GM12865 (cell line): ENCODE measurements around the gene PGBD1.

Experiments used
- DNase-seq: peaks from one replicate; pipeline ENCODE4 v3.0.0; 2010; ENCODE audit warnings: low read depth
- H3K4me3 ChIP-seq: 2 replicates; pipeline ENCODE4 v1.5.1; 2011; ENCODE audit warnings: mild to moderate bottlenecking, low read depth, low read length, control low read depth
- TF ChIP-seq, protein P1 (sequence below): IDR thresholded peaks from 2 replicates; pipeline ENCODE4 v1.5.1; 2011; ENCODE audit warnings: low read length, control low read depth, low read depth, inconsistent platforms; ENCODE audit not compliant: insufficient read depth; ENCODE audit errors: missing control alignments

PGBD1 gene

DNA sequence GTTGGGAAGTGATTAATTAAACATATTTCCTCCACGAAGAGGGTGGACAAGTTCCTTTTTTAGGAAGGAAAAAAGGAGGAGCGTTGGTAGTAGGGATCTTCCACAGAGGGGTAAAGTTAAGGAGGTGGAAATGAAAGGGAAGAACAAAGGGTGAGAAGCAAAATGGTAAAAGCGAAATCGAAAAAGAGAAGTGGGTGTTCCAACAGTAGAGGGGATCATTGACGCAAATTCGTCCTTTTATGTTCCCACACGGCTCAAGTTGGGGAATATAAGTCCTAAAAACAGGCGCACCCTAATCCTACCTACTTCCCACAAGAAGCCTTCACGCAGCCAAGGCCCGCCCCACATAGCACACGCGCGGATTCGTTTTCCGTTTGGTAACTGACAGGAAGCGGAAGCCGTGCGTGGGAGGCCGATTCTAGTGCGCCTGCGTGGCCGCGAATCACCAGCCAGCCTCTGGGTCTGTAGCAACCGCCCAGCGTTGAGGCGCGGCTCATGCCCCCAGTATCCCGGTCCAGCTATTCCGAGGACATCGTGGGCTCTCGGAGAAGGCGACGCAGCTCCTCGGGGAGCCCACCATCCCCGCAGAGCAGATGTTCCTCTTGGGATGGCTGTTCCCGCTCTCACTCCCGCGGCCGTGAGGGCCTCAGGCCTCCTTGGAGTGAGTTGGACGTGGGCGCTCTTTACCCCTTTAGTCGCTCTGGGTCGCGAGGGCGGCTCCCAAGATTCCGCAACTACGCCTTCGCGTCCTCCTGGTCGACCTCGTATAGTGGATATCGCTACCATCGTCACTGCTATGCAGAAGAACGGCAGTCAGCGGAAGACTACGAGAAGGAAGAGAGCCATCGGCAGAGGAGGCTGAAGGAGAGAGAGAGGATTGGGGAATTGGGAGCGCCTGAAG, 22.2 kb upstream of the PGBD1 start, which contains the start of gene NKAPL:
Gene NKAPL (plus strand): TSS at position 421 of the 901 bp plus-strand sequence. CDS start 75 bp downstream, at position 496.
- peak; percentile 57 for DNase-seq
- TF ChIP-seq, protein P1, sequence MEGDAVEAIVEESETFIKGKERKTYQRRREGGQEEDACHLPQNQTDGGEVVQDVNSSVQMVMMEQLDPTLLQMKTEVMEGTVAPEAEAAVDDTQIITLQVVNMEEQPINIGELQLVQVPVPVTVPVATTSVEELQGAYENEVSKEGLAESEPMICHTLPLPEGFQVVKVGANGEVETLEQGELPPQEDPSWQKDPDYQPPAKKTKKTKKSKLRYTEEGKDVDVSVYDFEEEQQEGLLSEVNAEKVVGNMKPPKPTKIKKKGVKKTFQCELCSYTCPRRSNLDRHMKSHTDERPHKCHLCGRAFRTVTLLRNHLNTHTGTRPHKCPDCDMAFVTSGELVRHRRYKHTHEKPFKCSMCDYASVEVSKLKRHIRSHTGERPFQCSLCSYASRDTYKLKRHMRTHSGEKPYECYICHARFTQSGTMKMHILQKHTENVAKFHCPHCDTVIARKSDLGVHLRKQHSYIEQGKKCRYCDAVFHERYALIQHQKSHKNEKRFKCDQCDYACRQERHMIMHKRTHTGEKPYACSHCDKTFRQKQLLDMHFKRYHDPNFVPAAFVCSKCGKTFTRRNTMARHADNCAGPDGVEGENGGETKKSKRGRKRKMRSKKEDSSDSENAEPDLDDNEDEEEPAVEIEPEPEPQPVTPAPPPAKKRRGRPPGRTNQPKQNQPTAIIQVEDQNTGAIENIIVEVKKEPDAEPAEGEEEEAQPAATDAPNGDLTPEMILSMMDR = no peak
- 0 out of 2 replicates have a peak within 1 kb of the TSS, but pooled peaks have one; percentile 0 for H3K4me3 ChIP-seq

DNA sequence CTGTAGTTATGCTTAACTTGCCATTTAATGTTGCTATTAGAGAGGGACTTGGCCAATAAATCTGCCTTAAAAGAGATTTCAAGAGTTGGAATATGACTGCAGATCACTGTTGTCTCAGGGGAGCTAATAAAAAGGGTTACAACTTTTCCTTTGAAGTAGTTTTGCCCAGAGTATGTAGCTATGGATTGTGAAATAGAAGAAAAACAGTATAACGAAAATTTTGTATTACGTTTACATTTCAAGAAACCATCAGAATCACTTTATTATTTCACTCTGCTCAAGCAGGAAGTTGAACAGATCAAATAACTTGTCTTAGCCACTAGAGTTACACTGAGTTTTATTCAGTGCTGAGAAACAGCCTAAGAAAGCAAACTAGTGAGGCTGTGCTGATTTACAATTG, 17.4 kb upstream of the PGBD1 start:
- H3K4me3 ChIP-seq = no peak overlapping the region

DNA sequence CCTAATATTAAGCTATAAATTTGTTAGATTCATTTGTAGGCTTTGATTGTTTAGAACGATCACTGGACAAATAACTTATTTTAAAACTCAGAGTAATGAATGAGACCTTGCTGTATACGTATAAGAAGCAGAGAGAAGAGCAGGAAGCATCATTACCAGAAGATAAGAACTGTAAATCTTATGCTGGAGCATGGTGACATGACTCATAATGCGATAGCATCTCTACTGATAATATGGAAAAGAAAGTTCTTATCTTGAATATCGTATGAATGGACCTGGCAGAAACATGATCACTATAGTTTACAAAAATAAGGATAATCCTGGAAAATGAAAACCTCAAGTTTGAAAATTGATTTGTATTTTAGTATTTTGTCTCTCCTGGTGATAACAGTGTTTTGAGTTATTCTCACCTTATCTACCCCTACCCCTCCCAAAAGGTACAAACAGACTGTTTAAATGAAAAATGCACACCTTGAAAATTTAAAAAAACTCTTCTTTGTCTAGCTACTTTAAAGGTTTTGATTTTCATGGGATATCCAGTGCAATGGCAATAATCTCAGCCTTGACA, 16.5 kb upstream of the PGBD1 start:
- TF ChIP-seq, protein P1 = no peak
- H3K4me3 ChIP-seq = no peak overlapping the region
- DNase-seq = no peak

More for the DNA sequence above, 17.4 kb upstream of the PGBD1 start:
- no peak for DNase-seq
- TF ChIP-seq, protein P1 = no peak

DNA sequence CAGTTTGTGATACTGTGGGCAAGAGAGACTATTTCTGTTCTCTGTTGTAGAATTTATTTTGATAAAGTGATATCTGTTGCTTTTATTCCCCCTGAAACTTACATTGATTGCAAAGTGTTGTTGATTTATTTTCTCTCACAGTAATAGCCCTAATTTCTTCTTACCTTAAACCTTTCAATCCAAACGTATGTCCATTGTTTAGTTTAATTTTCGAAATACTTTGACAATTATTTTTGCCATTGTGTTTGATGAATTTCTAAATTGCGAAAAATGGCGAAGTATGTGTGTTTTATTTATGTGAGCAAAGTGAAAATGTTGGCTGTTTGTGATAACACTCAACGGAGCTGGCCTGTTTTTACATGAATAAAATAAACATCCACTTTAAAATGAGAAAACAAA, 14.8 kb upstream of the PGBD1 start:
- no peak for DNase-seq
- TF ChIP-seq, protein P1 = no peak
- peak overlapping the region; percentile 93 for H3K4me3 ChIP-seq

DNA sequence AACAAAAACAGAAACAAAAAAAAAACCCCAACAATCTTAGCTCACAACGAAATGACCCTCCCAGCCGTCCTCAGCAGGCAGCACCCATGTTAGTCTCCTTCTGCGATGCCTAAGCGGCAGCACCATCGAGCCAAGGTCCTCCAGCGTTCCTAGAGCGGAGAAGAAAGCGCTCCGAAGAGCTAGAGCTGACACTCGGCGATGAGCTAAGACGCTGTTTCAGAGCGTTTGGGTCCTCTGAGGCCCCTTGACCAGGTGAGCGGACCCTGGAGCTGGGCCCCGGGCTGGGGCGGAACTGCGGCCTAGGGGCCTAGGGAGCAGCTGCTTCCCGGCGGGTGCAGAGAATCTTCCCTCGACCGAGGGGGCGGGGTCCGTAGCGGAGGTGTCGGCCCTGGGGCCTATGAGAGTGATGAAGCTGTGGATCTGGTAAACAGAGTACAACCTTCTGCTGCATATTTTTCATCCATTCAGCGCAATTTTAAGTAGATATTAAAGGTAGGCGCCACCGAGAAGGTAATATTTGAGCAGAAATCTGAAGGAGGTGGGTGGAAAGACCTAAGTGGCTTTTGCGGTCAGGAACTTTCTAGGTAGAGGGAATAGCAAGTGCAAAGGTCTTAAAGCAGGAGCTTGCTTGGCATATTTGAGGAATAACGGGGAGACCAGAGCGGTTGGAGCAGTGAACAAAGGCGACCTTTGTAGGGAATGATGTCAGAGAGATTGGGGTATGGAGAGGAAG, 14.2 kb upstream of the PGBD1 start, which contains the start of gene ZSCAN26:
Gene ZSCAN26 (plus strand): TSS at position 182 of the 733 bp plus-strand sequence. CDS start 4,777 bp downstream, outside the sequence.
- peak; percentile 94 for DNase-seq
- H3K4me3 ChIP-seq = peak within 1 kb of the TSS; percentile 93
- TF ChIP-seq, protein P1 = no peak

DNA sequence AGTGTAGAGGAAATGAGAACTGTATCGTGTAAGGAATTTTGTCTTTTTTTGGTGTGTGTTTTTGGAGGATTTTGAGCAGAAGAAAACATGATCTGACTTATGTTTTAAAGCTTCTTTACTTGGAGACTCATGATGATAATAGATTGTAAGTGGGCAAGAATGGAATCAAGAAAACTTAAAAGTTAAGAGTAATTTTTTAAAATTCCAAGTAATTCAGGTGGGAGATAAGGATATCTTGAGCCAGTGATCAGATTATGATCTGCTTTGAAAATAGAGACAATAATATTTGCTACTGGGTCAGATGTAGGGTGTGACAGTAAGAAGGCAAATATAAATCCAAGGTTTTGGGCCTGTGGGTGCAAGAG, 13.7 kb upstream of the PGBD1 start:
- TF ChIP-seq, protein P1 = no peak
- DNase-seq = no peak
- peak overlapping the region; percentile 93 for H3K4me3 ChIP-seq
